ENCODE data around the gene VRK3.

GRCh38 chr19:49977881-49978280 is 47.3 kb downstream of the VRK3 start:
- TF ChIP-seq CTCF (IDR thresholded peaks at IDR 0.05): no peak
- TF ChIP-seq EP300 (IDR thresholded peaks at IDR 0.05): no peak
- TF ChIP-seq POLR2A (IDR thresholded peaks at IDR 0.05): no peak
- no peak for TF ChIP-seq POLR2AphosphoS5 (IDR thresholded peaks at IDR 0.05)

Measured in sigmoid colon (tissue), 4 donors.